Embryonic facial prominence (tissue), 1 donor: ENCODE results near the gene POU2F3.

Source experiments
- DNase-seq: peaks from one replicate; pipeline ENCODE4 v3.0.0-alpha.2; 2016; ENCODE audit errors: extremely low spot score

Gene POU2F3

GRCh38 chr11:120281143-120281795 is 41.3 kb downstream of the POU2F3 start:
- no peak for DNase-seq

- DNase-seq = no peak
Measured at GRCh38 chr11:120283124-120283523, 43.2 kb downstream of the POU2F3 start.

GRCh38 chr11:120284272-120284671 is 44.3 kb downstream of the POU2F3 start:
- no peak for DNase-seq

- DNase-seq = no peak
Measured at GRCh38 chr11:120285256-120285655, 45.3 kb downstream of the POU2F3 start.

GRCh38 chr11:120288021-120288420 is 48.1 kb downstream of the POU2F3 start:
- DNase-seq = no peak

- no peak for DNase-seq
Measured at GRCh38 chr11:120289426-120289825, 49.5 kb downstream of the POU2F3 start.

- DNase-seq = no peak
Measured at GRCh38 chr11:120290956-120291355, 51.0 kb downstream of the POU2F3 start.

GRCh38 chr11:120293038-120293800 is 53.3 kb downstream of the POU2F3 start:
- DNase-seq = no peak

GRCh38 chr11:120294096-120294495 is 54.2 kb downstream of the POU2F3 start:
- DNase-seq = no peak

- no peak for DNase-seq
Measured at GRCh38 chr11:120295099-120295498, 55.2 kb downstream of the POU2F3 start.

GRCh38 chr11:120296554-120296953 is 56.6 kb downstream of the POU2F3 start:
- no peak for DNase-seq

- no peak for DNase-seq
Measured at GRCh38 chr11:120298461-120298860, 58.5 kb downstream of the POU2F3 start.

GRCh38 chr11:120302001-120302805 is 62.3 kb downstream of the POU2F3 start:
- DNase-seq = no peak

GRCh38 chr11:120303004-120303637 is 63.2 kb downstream of the POU2F3 start:
- DNase-seq = no peak

GRCh38 chr11:120304526-120304925 is 64.6 kb downstream of the POU2F3 start:
- DNase-seq = no peak

GRCh38 chr11:120305286-120305685 is 65.3 kb downstream of the POU2F3 start:
- no peak for DNase-seq

GRCh38 chr11:120306519-120307242 is 66.7 kb downstream of the POU2F3 start:
- DNase-seq = no peak

- no peak for DNase-seq
Measured at GRCh38 chr11:120307476-120307875, 67.5 kb downstream of the POU2F3 start.

- no peak for DNase-seq
Measured at GRCh38 chr11:120308081-120308480, 68.1 kb downstream of the POU2F3 start.

GRCh38 chr11:120310870-120311269 is 70.9 kb downstream of the POU2F3 start:
- no peak for DNase-seq

GRCh38 chr11:120314861-120315260 is 74.9 kb downstream of the POU2F3 start:
- no peak for DNase-seq
